Endothelial cell (in vitro differentiated cells): ENCODE measurements around the gene TMEM87A. TPM values are rescaled to one million over a fixed set of nuclear protein-coding genes. Genes with fewer than 3 reads are reported as not detected.

Experiments used
- DNase-seq: peaks from one replicate; pipeline ENCODE4 v3.0.0; 2021; ENCODE audit warnings: low spot score
- H3K27ac Mint-ChIP-seq: one replicate; pipeline ENCODE4 v1.8.0; 2021; ENCODE audit warnings: mixed read lengths, inconsistent platforms; ENCODE audit not compliant: unreplicated experiment
- H3K27me3 Mint-ChIP-seq: one replicate; pipeline ENCODE4 v1.8.0; 2021; ENCODE audit warnings: mild to moderate bottlenecking, moderate library complexity, mixed read lengths, inconsistent platforms; ENCODE audit not compliant: unreplicated experiment
- H3K36me3 Mint-ChIP-seq: one replicate; pipeline ENCODE4 v1.8.0; 2021; ENCODE audit warnings: mild to moderate bottlenecking, low read depth, mixed read lengths, inconsistent platforms; ENCODE audit not compliant: unreplicated experiment
- H3K4me1 Mint-ChIP-seq: one replicate; pipeline ENCODE4 v1.8.0; 2021; ENCODE audit warnings: mild to moderate bottlenecking, mixed read lengths, inconsistent platforms; ENCODE audit not compliant: unreplicated experiment
- H3K4me3 Mint-ChIP-seq: one replicate; pipeline ENCODE4 v1.8.0; 2021; ENCODE audit warnings: mild to moderate bottlenecking, mixed read lengths, inconsistent platforms; ENCODE audit not compliant: unreplicated experiment
- H3K9me3 Mint-ChIP-seq: one replicate; pipeline ENCODE4 v1.8.0; 2021; ENCODE audit warnings: mixed read lengths, inconsistent platforms; ENCODE audit not compliant: unreplicated experiment
- CTCF ChIP-seq: fragments of 200-600 bp; sonication (generic); IDR thresholded peaks from one replicate; pipeline ENCODE4 v1.5.0; 2021; ENCODE audit warnings: antibody characterized with exemption; ENCODE audit not compliant: unreplicated experiment
- total RNA-seq: library from RNA; stranded (reverse); fragmentation: NEBNext Ultra II Directional; extraction: Animal tissue kit (Norgen Biotek cat#: 25700); gene quantifications from one replicate; pipeline ENCODE4 v1.2.1, GENCODE V29; 2021; ENCODE audit not compliant: unreplicated experiment

TMEM87A gene
- total RNA-seq, 1 donor from 2014 or later, result 29.1 TPM

GRCh38 chr15:42201801-42202200 lies 71.4 kb downstream of the TMEM87A start:
- no peak for DNase-seq
- no peak overlapping the region for H3K27ac Mint-ChIP-seq
- H3K36me3 Mint-ChIP-seq, result no peaks in the 10 kb centered on the region
- no peak for TF ChIP-seq CTCF
- peaks cover 1% of the 10 kb centered on the region for H3K27me3 Mint-ChIP-seq
- peaks cover 5% of the 10 kb centered on the region for H3K4me1 Mint-ChIP-seq
- no peaks in the 10 kb centered on the region for H3K9me3 Mint-ChIP-seq
- no peak overlapping the region for H3K4me3 Mint-ChIP-seq

DNA sequence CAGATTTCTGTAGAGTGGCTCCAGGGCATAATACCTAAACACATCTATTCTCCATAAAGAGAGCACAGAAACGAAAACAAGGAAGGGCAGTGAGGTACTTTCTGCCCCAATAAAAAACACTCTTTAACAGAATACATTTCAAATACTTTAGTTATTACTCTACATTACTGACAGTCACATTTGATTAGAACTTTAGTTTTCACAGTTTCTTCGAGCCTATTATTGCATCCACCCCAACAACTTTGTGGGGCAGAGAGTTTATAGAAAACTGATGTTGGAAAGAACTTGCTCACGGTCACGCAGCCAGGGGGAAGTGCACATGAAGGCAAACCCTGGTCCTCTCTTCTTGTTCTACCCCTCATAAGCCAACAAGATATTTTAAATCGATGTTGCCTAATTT lies 74.1 kb downstream of the TMEM87A start:
- Mint-ChIP-seq H3K36me3 (peaks cover 8% of the 10 kb centered on the region), H3K4me3 (no peak overlapping the region), H3K4me1 (no peaks in the 10 kb centered on the region), H3K9me3 (no peaks in the 10 kb centered on the region), H3K27ac (no peak overlapping the region), H3K27me3 (no peaks in the 10 kb centered on the region)
- TF ChIP-seq CTCF, result no peak
- DNase-seq, result no peak

DNA sequence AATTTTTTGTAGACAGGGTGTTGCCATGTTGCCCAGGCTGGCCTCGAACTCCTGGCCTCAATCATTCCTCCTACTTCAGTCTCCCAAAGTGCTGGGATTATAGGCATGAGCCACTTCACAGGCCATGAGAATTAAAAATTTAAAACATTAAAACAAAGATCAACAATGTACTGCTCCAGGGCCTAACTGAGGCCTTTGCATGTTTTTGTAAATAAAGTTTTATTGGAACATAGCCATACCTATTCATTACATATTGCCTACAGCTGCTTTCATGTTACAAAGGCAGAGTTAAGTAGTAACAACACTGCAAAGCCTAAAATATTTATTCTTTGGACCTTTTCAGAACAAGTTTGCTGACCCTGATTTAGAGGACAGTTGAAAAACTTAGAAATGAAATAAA lies 74.7 kb downstream of the TMEM87A start:
- Mint-ChIP-seq H3K9me3 (no peaks in the 10 kb centered on the region), H3K27ac (no peak overlapping the region), H3K36me3 (peaks cover 8% of the 10 kb centered on the region), H3K27me3 (no peaks in the 10 kb centered on the region), H3K4me3 (no peak overlapping the region), H3K4me1 (no peaks in the 10 kb centered on the region)
- no peak for DNase-seq
- no peak for TF ChIP-seq CTCF

DNA sequence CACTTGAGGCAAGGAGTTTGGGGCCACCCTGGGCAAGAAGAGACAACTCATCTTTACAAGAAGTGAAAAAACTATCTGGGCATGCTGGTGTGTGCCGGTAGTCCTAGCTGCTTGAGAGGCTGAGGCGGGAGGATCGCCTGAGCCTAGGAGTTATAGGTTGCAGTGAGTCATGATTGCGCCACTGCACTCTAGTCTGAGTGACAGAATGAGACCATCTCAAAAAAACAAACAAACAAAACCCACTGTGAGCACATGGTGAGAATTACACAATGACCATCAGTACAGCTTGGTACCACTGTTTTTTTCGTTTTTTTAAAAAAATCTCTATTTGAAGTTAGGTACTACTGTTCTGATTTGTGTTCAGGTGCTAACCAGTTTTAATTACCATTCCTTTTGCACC lies 78.7 kb downstream of the TMEM87A start:
- no peak overlapping the region for H3K27ac Mint-ChIP-seq
- no peak for TF ChIP-seq CTCF
- H3K36me3 Mint-ChIP-seq, result peaks cover 20% of the 10 kb centered on the region
- H3K4me1 Mint-ChIP-seq, result no peaks in the 10 kb centered on the region
- no peak overlapping the region for H3K4me3 Mint-ChIP-seq
- H3K9me3 Mint-ChIP-seq, result no peaks in the 10 kb centered on the region
- no peaks in the 10 kb centered on the region for H3K27me3 Mint-ChIP-seq
- DNase-seq, result no peak

- Mint-ChIP-seq H3K27ac (no peak overlapping the region), H3K4me3 (no peak overlapping the region), H3K9me3 (no peaks in the 10 kb centered on the region), H3K27me3 (no peaks in the 10 kb centered on the region), H3K4me1 (no peaks in the 10 kb centered on the region), H3K36me3 (peaks cover 20% of the 10 kb centered on the region)
- no peak for DNase-seq
- no peak for TF ChIP-seq CTCF
Measured at GRCh38 chr15:42193383-42193782, 79.8 kb downstream of the TMEM87A start.
